GM21529 (cell line): Measurements from ENCODE around the gene RAB3C.
"Not testable (repeated sequence)": the region's sequence is repeated elsewhere in the genome, so short reads cannot be mapped to it uniquely, and the experiment has no call there.

Experiments
- ATAC-seq: cut with Tn5 transposase; IDR thresholded peaks from one replicate; pipeline ENCODE4 v1.9.1; 2021; ENCODE audit not compliant: unreplicated experiment

The RAB3C gene

DNA sequence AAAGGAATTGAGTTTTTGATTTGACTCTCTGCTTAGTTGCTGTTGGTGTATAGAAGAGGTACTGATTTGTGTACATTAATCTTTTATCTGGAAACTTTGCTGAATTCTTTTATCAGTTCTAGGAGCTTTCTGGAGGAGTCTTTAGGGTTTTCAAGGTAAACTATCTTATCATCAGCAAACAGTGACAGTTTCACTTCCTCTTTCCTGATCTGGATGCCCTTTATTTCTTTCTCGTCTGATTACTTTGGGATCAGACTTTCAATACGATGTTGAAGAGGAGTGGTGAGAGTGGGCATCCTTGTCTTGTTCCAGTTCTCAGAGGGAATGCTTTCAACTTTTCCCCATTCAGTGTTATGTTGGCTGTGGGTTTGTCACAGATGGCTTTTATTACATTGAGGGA is 17.7 kb downstream of the RAB3C start:
- not testable (repeated sequence) for ATAC-seq

DNA sequence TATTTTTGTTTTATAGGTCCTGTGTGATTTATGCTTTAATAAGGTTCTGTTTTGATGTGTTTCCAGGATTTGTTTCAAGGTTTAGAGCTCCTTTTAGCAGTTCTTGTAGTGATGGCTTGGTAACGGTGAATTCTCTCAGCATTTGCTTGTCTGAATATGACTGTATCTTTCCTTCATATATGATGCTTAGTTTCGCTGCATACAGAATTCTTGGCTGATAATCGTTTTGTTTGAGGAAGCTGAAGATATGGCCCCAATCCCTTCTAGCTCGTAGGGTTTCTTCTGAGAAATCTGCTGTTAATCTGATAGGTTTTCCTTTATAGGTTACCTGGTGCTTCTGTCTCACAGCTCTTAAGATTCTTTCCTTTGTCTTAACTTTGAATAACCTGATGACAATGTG is 20.0 kb downstream of the RAB3C start:
- not testable (repeated sequence) for ATAC-seq

GRCh38 chr5:58606064-58606463 is 23.2 kb downstream of the RAB3C start:
- no peak for ATAC-seq

- no peak for ATAC-seq
Measured at GRCh38 chr5:58615972-58616371, 33.1 kb downstream of the RAB3C start.

DNA sequence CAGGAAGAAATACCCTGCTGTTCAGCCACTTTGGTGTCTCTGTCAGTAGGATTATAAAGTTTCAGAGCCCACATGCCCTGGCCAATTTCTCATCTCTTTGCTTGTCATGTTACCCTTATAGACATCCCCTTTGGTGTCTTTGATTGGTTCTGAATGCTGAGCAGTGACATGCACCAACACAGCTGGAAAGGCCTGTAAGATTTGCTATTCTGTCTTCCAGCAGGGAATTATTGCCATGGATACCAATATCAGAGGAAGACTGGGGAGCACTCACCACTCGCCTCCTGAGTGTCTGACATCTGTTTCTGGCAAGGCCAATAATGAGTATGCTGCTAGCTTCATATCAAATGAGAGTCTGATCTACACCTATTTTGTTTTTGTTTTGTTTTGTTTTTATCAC is 34.4 kb downstream of the RAB3C start:
- ATAC-seq, result no peak

GRCh38 chr5:58620336-58620735 is 37.5 kb downstream of the RAB3C start:
- no peak for ATAC-seq

- ATAC-seq, result no peak
Measured at GRCh38 chr5:58622936-58623871, 40.3 kb downstream of the RAB3C start.

- ATAC-seq, result no peak
Measured at GRCh38 chr5:58628626-58629025, 45.8 kb downstream of the RAB3C start.

DNA sequence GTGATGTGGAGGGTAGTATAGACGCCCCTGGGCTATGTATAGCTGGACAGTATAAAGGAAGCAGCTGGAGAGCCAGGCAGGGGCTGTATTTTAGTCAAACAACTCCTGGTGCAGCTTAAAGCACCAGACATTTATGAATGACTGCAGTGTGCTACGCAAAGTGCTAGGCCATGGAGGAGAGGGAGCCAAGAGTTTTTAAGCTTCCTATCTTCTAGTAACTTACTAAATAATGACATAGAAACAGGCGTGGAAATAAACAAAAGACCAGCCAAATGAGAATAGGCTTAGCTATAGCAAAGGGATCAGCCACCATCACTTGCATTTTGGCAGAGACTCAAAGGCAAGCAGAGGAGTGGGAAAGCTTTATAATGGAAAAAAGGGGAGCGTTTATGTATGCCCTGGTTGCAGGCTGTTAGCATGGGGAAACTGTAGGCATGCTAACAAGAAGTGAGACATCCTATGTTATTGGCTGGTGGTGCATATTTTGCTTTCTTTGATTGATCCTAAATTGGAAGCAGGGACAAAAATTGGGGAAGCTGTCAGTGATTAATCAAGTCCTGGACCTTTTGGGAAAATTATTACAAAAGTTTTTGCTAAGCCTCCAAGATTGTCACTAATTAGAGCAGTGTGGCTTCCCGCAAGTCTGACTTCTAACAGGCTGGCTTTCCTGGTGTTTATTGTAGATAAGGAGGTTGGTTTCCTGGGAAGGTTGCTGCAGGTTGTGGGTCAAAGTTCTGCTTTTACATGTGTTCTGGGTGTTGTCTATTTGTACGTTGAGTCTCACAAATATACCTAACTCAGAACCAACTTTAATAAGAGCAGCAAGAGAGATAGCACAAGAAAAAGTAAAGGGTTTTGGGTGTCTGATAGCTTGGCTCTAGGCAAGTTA is 46.6 kb downstream of the RAB3C start:
- ATAC-seq, result no peak

DNA sequence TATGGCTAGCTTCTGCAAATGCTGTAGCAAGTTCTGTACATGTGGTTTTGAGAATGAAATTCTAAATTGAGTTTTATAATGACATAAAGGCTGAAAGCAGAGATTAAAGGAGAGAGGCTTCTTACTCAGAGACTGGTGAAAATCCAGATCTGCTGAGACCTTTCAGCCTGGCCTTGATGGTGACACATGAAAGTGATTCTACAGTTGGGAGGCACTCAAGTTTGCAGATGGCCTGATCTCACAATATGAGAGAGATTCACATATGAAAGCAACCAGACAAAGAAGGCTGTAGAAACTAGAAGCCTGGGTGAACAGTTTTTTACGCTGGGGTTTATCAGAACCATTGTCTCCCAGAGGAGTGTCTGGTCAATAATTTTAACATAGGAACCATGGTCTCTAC is 49.0 kb downstream of the RAB3C start:
- no peak for ATAC-seq

DNA sequence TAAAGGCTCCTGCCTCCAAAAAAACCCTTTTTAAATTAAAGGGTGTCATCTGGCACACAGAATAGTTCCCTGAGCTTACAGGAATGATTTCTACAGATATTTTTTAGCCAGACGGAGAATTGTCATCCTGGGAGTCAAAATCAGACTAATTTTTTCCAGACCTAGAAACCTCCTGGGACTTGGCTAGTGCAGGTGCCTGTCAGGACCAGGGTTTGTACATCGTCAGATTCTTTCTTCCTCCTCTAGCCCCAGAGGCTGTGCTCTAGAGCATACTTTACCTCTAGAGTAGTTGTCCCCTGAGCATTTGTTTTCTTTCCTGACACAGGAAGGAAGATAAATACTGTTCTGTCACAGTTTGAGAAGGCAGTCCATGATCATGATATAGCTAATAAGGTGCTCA is 52.5 kb downstream of the RAB3C start:
- ATAC-seq, result no peak

GRCh38 chr5:58640011-58640410 is 57.1 kb downstream of the RAB3C start:
- ATAC-seq, result no peak

DNA sequence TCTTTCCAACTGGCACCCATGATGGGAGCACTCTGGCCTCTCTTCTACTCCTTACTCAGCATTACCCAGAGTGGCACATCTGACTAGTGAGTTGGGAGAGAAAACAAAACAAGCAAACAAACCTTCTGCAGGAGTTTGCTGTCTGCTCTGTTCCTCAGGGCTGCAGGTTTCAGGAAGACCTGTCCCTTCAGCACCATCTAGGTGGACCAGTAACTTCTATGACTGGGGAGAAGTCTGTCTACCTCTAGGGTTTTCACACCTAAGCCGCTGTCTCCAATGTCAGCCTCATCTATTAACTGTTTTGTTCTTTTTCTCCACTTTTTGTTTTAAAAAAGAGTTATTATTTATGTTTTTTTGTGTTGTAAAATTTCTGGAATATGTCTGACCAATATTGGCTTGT is 58.7 kb downstream of the RAB3C start:
- ATAC-seq, result no peak

GRCh38 chr5:58648846-58649245 is 66.0 kb downstream of the RAB3C start:
- no peak for ATAC-seq

DNA sequence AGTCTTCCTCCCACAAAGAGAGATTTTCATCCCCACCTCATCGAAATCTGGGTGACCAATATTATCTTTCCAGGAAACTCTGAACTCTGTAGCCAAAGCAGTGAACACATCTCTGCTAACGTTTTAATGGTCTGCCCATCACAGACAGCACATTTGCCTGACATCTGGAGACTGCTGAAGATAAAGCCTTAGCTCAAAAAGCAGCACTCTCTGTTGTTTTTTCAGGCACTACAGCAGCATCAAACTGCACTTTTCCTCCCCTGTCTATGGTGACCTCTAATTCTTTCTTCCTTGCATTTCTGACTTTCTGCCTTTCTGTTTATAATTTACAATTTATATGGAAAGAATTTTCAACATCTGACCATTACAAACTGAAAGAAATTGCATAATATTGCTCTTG is 66.8 kb downstream of the RAB3C start:
- no peak for ATAC-seq

DNA sequence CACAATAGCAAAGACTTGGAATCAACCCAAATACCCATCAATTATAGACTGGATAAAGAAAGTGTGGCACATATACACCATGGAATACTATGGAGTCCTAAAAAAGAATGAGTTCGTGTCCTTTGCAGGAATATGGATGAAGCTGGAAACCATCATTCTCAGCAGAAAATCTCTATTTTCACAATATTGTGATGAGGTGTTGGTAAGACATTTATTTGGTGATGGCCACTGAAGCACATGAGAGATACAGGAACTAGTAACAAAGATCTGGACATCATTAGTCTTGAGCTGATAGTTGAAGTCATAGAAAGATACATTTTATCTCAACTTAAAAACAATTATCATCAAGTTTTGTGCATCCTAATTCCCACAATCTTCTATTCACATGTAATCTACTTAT is 70.6 kb downstream of the RAB3C start:
- no peak for ATAC-seq

GRCh38 chr5:58666141-58666540 is 83.3 kb downstream of the RAB3C start:
- ATAC-seq, result no peak

DNA sequence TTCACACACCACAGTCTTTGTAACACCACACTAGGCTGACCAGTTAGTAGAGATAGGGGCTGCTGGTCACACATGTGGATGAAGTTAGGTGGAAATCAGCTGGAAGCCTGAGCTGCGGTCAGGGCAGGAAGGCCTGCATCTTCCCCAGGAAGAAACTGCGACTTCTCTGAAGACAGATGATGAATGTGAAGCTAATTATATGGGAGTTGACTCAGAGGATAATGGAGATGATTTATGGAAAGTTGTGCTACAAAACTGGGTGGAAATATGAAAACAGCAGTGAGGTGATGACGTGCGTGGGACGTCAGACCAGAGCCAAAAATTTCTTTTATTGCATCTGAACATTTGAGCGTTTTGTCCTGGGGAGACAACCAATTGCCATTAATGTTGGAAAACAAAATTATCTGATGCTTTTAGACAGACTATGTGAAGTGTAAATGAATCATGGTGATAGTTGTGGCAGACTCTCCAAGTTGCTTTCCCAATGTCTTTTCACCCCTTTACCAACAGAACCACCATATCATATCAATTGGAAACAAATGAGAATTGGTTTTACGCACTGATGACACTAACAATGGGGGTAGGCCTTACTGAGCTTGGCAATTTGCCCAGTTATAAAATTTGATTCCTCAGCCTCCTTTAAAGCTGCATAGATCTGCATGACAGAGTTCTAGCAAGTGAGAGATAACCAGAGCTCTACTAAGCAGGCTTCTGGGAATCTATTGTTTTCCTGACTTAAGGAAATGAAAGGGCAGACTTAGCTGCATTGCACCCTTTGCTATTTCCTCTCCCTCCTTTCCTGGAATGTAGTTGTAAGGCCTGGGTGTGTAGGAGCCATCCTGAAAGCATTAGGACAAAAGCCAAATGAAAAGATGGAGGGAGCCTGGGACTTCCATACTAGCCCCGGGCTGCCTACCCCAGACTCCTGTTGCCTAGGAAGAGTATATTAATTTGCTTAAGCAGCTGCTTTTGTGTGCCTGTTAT is 84.0 kb downstream of the RAB3C start:
- no peak for ATAC-seq

DNA sequence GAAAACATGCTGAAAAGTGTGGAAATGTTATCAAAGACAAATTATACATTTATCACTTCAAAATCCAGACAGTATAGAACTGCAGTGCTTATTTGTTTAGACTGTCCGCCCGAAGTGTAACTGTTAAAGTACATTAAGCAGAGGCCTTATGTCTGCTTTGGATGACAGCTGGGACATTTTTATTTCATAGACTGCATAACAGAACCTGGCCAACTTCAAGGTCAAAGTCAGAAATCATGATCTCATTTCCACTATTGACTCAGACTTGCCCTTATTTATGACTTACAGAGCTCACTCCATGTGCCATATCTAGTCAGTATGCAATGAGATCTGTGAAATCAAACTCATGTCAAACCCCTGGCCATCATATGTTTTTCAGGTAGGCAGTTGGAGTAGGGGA is 87.7 kb downstream of the RAB3C start:
- ATAC-seq, result no peak

DNA sequence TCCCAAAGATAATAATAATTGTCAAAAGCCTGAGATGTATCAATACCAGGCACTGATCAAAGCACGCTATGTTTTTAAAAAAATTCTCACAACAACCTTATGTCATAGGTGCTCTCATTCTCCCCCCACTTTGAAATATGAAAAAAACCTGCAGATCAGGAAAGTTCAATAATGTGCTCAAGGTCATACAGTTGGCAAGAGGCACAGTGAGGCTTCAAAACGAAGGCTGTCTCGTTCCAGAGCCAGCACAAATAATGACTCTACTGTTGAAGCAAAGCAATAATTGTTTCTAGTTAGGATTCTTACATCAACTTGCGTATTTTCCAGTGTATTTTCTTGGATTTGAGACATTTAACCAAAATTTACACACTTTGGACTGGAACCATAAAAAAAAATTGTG is 88.3 kb downstream of the RAB3C start:
- ATAC-seq, result no peak

GRCh38 chr5:58672521-58672920 is 89.6 kb downstream of the RAB3C start:
- no peak for ATAC-seq
